ENCODE measurements around the gene TACR2. TPM values are rescaled to one million over a fixed set of nuclear protein-coding genes. Genes with fewer than 3 reads are reported as not detected.

The TACR2 gene
- total RNA-seq, 1 donor from 2014 or later, result 1.2 TPM

DNA sequence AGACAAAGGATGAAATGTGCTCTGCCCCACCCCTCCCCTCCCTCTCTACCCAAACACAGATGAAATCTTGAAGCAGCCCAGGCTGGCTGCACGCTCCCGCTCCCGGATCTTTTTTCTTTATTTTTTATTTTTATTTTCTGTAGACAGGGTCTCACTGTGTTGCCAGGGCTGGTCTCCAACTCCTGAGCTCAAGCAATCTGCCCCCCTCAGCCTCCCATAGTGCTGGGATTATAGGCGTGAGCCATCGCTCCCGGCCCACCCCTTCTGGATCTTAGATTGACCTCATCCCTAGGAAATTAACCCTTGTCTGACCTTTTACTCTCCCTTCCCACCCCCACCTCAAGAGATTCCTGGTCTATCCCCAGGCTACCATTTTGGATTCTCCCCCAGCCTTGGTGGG is 14.3 kb downstream of the TACR2 start:
- no peak for ATAC-seq

GRCh38 chr10:69401416-69401815 is 15.3 kb downstream of the TACR2 start:
- no peak for ATAC-seq

- no peak for ATAC-seq
These were observed 15.8 kb downstream of the TACR2 start for GRCh38 chr10:69400936-69401335.

DNA sequence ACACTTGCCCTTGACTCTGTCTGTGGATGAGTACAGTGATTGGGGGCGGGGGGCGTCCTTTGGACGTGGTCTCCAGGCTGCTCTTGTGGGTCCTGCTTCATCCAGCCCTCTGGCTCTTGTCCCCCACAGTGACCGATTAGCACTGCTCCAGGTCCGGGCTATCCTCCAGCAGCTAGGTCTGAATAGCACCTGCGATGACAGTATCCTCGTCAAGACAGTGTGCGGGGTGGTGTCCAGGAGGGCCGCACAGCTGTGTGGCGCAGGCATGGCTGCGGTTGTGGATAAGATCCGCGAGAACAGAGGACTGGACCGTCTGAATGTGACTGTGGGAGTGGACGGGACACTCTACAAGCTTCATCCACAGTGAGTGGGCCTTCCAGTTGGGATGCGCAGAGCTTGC is 18.3 kb downstream of the TACR2 start:
- ATAC-seq, result peak; percentile 4

GRCh38 chr10:69397972-69398371 is 18.7 kb downstream of the TACR2 start:
- ATAC-seq, result no peak

- ATAC-seq, result no peak
These were observed 22.7 kb downstream of the TACR2 start for GRCh38 chr10:69394020-69394419.

- peak; percentile 89 for ATAC-seq
These were observed 24.2 kb downstream of the TACR2 start for GRCh38 chr10:69392481-69393000.

DNA sequence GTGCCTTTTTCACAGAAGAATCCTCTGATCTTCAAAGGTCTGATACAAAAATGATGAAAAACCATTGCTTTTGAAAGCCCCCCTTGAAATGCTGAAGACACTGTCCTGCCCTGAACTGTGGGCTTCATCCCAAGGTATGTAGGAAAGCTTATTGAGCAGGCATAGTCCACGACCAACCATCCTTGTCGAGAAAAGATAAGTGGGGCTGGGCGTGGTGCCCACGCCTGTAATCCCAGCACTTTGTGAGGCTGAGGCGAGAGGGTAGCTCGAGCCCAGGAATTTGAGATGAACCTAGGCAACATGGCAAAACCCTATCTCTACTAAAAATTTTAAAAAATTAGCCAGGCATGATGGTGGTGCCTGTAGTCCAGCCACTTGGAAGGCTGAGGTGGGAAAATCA is 25.6 kb downstream of the TACR2 start:
- ATAC-seq, result no peak

GRCh38 chr10:69389827-69390490 is 26.8 kb downstream of the TACR2 start:
- peak; percentile 67 for ATAC-seq

GRCh38 chr10:69388488-69388887 is 28.2 kb downstream of the TACR2 start:
- no peak for ATAC-seq

DNA sequence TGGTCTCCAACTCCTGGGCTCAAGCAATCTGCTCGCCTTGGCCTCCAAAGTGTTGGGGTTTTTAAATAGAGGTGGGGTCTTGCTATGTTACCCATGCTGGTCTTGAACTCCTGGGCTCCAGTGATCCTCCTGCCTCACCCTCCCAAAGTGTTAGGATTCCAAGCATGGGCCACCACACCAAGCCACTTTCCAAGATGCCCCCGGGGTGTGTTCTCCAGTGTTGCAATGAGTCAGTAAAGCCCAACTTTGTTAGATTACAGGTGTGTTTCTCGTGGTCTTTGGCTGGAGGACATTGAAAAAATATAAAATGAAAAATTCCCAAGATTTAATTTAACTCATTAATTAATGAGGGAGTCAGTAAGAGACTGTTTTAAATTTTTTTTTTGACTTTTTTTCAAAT is 29.2 kb downstream of the TACR2 start:
- no peak for ATAC-seq

- ATAC-seq, result peak; percentile 94
These were observed 31.0 kb downstream of the TACR2 start for GRCh38 chr10:69385454-69386350.

GRCh38 chr10:69384320-69384719 is 32.4 kb downstream of the TACR2 start:
- ATAC-seq, result no peak

GRCh38 chr10:69383558-69383957 is 33.2 kb downstream of the TACR2 start:
- ATAC-seq, result no peak

DNA sequence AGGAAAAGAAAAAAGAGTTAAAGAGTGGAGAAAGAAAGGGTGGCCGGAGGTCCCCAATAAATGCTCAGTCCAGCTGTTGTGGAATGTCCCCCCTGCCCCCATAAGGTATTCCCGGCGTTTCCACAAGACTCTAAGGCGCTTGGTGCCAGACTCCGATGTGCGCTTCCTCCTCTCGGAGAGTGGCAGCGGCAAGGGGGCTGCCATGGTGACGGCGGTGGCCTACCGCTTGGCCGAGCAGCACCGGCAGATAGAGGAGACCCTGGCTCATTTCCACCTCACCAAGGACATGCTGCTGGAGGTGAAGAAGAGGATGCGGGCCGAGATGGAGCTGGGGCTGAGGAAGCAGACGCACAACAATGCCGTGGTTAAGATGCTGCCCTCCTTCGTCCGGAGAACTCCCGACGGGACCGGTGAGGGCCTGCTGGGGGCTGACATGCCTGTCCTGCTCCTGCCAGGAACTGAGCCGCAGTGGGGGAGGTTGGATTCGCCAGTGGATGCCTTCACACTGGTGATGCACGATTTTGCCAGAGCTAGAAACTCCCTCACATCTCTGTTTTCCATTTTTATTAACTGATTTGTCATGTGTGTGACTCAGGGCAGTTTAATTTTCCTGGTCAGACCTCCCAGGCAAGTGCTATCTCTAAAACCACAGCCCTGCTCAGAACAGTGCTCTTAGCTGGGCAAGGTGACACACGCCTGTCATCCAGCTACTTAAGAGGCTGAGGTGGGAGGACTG is 34.2 kb downstream of the TACR2 start:
- ATAC-seq, result peak; percentile 42

- no peak for ATAC-seq
These were observed 36.9 kb downstream of the TACR2 start for GRCh38 chr10:69379800-69380199.

- no peak for ATAC-seq
These were observed 38.8 kb downstream of the TACR2 start for GRCh38 chr10:69377933-69378332.

DNA sequence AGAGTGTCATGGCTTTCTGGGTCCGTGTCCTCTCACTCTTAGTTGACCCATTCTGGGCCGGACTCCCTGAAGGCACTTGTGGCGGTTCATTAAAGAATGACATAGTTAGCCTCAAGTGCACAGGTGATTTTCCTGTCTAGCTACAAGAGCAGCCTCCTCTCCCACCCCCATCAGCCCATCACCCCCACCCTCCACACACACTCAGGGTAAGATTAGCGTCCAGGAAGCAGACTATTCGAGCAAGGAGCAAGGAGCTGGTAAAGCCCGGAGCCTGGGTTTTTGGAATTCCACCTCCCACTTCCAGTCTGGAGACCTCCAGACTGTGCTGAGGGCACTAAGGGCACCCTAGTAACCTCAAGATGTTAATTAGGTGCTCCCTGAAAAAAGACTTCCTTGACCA is 39.5 kb downstream of the TACR2 start:
- no peak for ATAC-seq

GRCh38 chr10:69376662-69377061 is 40.1 kb downstream of the TACR2 start:
- ATAC-seq, result no peak

- peak; percentile 91 for ATAC-seq
These were observed 41.2 kb downstream of the TACR2 start for GRCh38 chr10:69375307-69376151.

- no peak for ATAC-seq
These were observed 41.8 kb downstream of the TACR2 start for GRCh38 chr10:69374931-69375306.

- ATAC-seq, result no peak
These were observed 42.5 kb downstream of the TACR2 start for GRCh38 chr10:69374242-69374641.

Data from esophagus mucosa (tissue), 1 donor.